Prostate gland (tissue), 2 donors: ENCODE results near the gene DCAF10.

Experiments used
- CTCF ChIP-seq, 4 experiments: fragments of 200-600 bp in 2 of 4; fragments of 450-650 bp in 2 of 4; sonication (generic) in 2 of 4; IDR thresholded peaks; 1 replicate in 3 of 4; 2 replicates in 1 of 4; pipeline ENCODE4 v1.5.1; 2016 to 2019; ENCODE audit warnings: antibody characterized with exemption in 4 of 4, mild to moderate bottlenecking in 2 of 4, moderate library complexity in 2 of 4
- POLR2A ChIP-seq: fragments of 450-650 bp; IDR thresholded peaks from one replicate; pipeline ENCODE4 v1.6.1; 2016; ENCODE audit warnings: antibody characterized with exemption, mild to moderate bottlenecking
- POLR2AphosphoS5 ChIP-seq: sonication (generic); formaldehyde crosslinking; IDR thresholded peaks from one replicate; pipeline ENCODE4 v1.6.1; 2017; ENCODE audit warnings: antibody characterized with exemption

GRCh38 chr9:37800631-37801286 lies at the start of gene DCAF10:
- TF ChIP-seq CTCF (IDR thresholded peaks at IDR 0.05) (peak in 1 of 4 experiments; percentile 34), POLR2A (peak; percentile 61), POLR2AphosphoS5 (peak; percentile 90)
